HepG2 (cell line): ENCODE data around the gene NF2. TPM values are rescaled to one million over a fixed set of nuclear protein-coding genes. Genes with fewer than 3 reads are reported as not detected.
A peak's percentile ranks its signal among the peaks of the same experiment; 100 is the strongest.

Source experiments
- CEBPB ChIP-seq: IDR thresholded peaks from 2 replicates; pipeline ENCODE4 v1.6.1; 2011; ENCODE audit warnings: low read depth, low read length, improper control_type of control experiment, borderline replicate concordance
- GATA4 ChIP-seq: sonication (generic); IDR thresholded peaks from 2 replicates; pipeline ENCODE4 v1.6.1; 2016; ENCODE audit warnings: antibody characterized with exemption, low read depth, borderline replicate concordance
- KAT7 ChIP-seq: IDR thresholded peaks from 2 replicates; pipeline ENCODE4 v1.6.1; 2018; ENCODE audit warnings: borderline replicate concordance, missing compliant biosample characterization
- NFKB2 ChIP-seq: sonication (generic); formaldehyde crosslinking; IDR thresholded peaks from 2 replicates; pipeline ENCODE4 v1.4.0; 2020; ENCODE audit warnings: missing genetic modification reagents, borderline replicate concordance
- PAF1 ChIP-seq: IDR thresholded peaks from 2 replicates; pipeline ENCODE4 v1.6.1; 2016; ENCODE audit warnings: missing genetic modification reagents, missing compliant biosample characterization
- PHF8 ChIP-seq: sonication (generic); formaldehyde crosslinking; IDR thresholded peaks from 2 replicates; pipeline ENCODE4 v1.5.0; 2020; ENCODE audit warnings: missing genetic modification reagents
- PITX1 ChIP-seq: sonication (generic); formaldehyde crosslinking; IDR thresholded peaks from 2 replicates; pipeline ENCODE4 v1.5.1; 2020; ENCODE audit warnings: mild to moderate bottlenecking, missing genetic modification reagents
- PRMT3 ChIP-seq: sonication (generic); formaldehyde crosslinking; IDR thresholded peaks from 2 replicates; pipeline ENCODE4 v1.8.1; 2022; ENCODE audit warnings: low read depth, mild to moderate bottlenecking, moderate library complexity, missing genetic modification reagents, borderline replicate concordance
- SP1 ChIP-seq, 2 experiments: fragments of 450-650 bp in 1 of 2; sonication (generic) in 1 of 2; formaldehyde crosslinking in 1 of 2; IDR thresholded peaks; 2 replicates each; pipeline versions ENCODE4 v1.4.0 to v1.6.1; 2016 to 2020; ENCODE audit warnings: missing genetic modification reagents in 1 of 2
- ZBTB7B ChIP-seq: sonication (generic); formaldehyde crosslinking; IDR thresholded peaks from 2 replicates; pipeline ENCODE4 v1.4.0; 2020; ENCODE audit warnings: missing genetic modification reagents
- ZIK1 ChIP-seq: sonication (generic); formaldehyde crosslinking; IDR thresholded peaks from 2 replicates; pipeline ENCODE4 v1.5.0; 2020; ENCODE audit warnings: mild to moderate bottlenecking, low read depth, missing genetic modification reagents, borderline replicate concordance
- ZNF570 ChIP-seq: sonication (generic); formaldehyde crosslinking; IDR thresholded peaks from 2 replicates; pipeline ENCODE4 v1.4.0; 2020; ENCODE audit warnings: mild to moderate bottlenecking, missing genetic modification reagents, borderline replicate concordance
- ZNF772 ChIP-seq: sonication (generic); formaldehyde crosslinking; IDR thresholded peaks from 2 replicates; pipeline ENCODE4 v1.5.0; 2020; ENCODE audit warnings: mild to moderate bottlenecking, missing genetic modification reagents
- ZNF816 ChIP-seq: sonication (generic); formaldehyde crosslinking; IDR thresholded peaks from 2 replicates; pipeline ENCODE4 v1.8.0; 2022; ENCODE audit warnings: missing genetic modification reagents, mild to moderate bottlenecking, borderline replicate concordance
- ZNF850 ChIP-seq: sonication (generic); formaldehyde crosslinking; conservative IDR thresholded peaks from 2 replicates; pipeline ENCODE4 v1.9.0; 2021; ENCODE audit warnings: mild to moderate bottlenecking, missing genetic modification reagents
- polyA plus RNA-seq, 8 experiments: library from polyadenylated mRNA; depleted of rRNA in 3 of 8; stranded (reverse) in 7 of 8; unstranded in 1 of 8; fragments of >200 nt; fragmentation: Illumina TruSeq in 4 of 8; extraction: Trizol in 4 of 8; gene quantifications; 2 replicates each; pipeline versions ENCODE4 v1.2.1 to v1.2.3, GENCODE V29; 2011 to 2016; ENCODE audit warnings: low read depth in 4 of 8, missing spikeins in 1 of 8, mixed read lengths in 1 of 8; ENCODE audit not compliant: insufficient read depth in 1 of 8
- total RNA-seq, 5 experiments: library from RNA; depleted of rRNA; stranded (reverse); fragments of >200 nt; fragmentation: Illumina TruSeq; extraction: Trizol; gene quantifications; 2 replicates each; pipeline ENCODE4 v1.2.3, GENCODE V29; 2016; ENCODE audit warnings: low read depth in 1 of 5
- TF ChIP-seq, protein P1 (sequence below): sonication (generic); formaldehyde crosslinking; IDR thresholded peaks from 2 replicates; pipeline ENCODE4; 2020; ENCODE audit warnings: missing genetic modification reagents, mild to moderate bottlenecking, borderline replicate concordance
- TF ChIP-seq, protein P2 (sequence below): sonication (generic); formaldehyde crosslinking; IDR thresholded peaks from 2 replicates; pipeline ENCODE4 v1.4.0; 2020; ENCODE audit warnings: missing genetic modification reagents
- TF ChIP-seq, protein P3 (sequence below): sonication (generic); formaldehyde crosslinking; IDR thresholded peaks from 2 replicates; pipeline ENCODE4 v1.5.1; 2020; ENCODE audit warnings: missing genetic modification reagents, mild to moderate bottlenecking, borderline replicate concordance
- TF ChIP-seq, protein P4 (sequence below): fragments of 450-650 bp; IDR thresholded peaks from 2 replicates; pipeline ENCODE4 v1.6.1; 2017

Gene NF2
- total and polyA plus RNA-seq, 2 of the 13 experiments (the other 11 are each of a cell fraction or from before 2014, with no cell fraction given) = 9.3 to 33.3 TPM

DNA sequence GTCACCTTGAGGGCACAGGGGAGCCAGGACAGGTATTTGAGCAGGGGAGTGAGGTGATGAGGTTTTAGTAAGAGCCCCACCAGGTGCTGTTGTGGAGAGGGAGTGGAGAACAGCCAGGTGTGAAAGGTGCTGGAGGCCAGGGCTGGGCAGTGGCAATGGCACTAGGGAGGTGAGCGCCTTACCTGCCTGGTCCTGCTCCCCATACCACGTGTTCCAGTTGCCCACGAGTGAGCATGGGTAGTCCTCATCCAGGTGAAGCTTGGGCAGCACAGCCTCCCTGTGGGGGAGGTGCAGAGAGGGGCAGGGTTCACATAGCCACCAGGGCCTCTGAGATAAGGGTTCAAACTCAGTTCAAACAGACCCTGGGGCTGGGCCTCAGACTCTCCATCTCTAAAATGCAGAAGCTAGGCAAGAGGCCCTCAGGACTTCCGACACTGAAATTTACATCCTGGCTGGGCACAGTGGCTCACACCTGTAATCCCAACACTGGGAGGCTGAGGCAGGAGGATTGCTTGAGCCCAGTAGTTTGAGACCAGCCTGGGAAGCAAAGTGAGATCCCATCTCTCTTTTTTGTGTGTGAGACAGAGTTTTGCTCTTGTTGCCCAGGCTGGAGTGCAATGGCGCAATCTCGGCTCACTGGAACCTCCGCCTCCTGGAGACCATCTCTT lies 34.3 kb upstream of the NF2 start (continued):
- TF ChIP-seq, protein P1, sequence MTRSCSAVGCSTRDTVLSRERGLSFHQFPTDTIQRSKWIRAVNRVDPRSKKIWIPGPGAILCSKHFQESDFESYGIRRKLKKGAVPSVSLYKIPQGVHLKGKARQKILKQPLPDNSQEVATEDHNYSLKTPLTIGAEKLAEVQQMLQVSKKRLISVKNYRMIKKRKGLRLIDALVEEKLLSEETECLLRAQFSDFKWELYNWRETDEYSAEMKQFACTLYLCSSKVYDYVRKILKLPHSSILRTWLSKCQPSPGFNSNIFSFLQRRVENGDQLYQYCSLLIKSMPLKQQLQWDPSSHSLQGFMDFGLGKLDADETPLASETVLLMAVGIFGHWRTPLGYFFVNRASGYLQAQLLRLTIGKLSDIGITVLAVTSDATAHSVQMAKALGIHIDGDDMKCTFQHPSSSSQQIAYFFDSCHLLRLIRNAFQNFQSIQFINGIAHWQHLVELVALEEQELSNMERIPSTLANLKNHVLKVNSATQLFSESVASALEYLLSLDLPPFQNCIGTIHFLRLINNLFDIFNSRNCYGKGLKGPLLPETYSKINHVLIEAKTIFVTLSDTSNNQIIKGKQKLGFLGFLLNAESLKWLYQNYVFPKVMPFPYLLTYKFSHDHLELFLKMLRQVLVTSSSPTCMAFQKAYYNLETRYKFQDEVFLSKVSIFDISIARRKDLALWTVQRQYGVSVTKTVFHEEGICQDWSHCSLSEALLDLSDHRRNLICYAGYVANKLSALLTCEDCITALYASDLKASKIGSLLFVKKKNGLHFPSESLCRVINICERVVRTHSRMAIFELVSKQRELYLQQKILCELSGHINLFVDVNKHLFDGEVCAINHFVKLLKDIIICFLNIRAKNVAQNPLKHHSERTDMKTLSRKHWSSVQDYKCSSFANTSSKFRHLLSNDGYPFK (CRISPR knock-in tag) = no peak
- TF ChIP-seq, protein P2, sequence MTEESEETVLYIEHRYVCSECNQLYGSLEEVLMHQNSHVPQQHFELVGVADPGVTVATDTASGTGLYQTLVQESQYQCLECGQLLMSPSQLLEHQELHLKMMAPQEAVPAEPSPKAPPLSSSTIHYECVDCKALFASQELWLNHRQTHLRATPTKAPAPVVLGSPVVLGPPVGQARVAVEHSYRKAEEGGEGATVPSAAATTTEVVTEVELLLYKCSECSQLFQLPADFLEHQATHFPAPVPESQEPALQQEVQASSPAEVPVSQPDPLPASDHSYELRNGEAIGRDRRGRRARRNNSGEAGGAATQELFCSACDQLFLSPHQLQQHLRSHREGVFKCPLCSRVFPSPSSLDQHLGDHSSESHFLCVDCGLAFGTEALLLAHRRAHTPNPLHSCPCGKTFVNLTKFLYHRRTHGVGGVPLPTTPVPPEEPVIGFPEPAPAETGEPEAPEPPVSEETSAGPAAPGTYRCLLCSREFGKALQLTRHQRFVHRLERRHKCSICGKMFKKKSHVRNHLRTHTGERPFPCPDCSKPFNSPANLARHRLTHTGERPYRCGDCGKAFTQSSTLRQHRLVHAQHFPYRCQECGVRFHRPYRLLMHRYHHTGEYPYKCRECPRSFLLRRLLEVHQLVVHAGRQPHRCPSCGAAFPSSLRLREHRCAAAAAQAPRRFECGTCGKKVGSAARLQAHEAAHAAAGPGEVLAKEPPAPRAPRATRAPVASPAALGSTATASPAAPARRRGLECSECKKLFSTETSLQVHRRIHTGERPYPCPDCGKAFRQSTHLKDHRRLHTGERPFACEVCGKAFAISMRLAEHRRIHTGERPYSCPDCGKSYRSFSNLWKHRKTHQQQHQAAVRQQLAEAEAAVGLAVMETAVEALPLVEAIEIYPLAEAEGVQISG (CRISPR knock-in tag) = peak; percentile 79
- TF ChIP-seq NFKB2 (peak; percentile 53; the same call in 1 of the 2 replicates), ZNF816 (CRISPR knock-in tag) (no peak), PITX1 (CRISPR knock-in tag) (peak; percentile 69), KAT7 (CRISPR knock-in tag) (peak; percentile 41; the same call in 1 of the 2 replicates), ZBTB7B (CRISPR knock-in tag) (peak; percentile 55; the same call in 1 of the 2 replicates), ZNF850 (CRISPR knock-in tag) (no peak), ZIK1 (CRISPR knock-in tag) (no peak), SP1 (IDR thresholded peaks at IDR 0.05) (no peak), SP1 (CRISPR knock-in tag; IDR thresholded peaks at IDR 0.05) (0 out of 2 replicates have a peak, but pooled peaks have one; percentile 30), PAF1 (no peak), GATA4 (0 out of 2 replicates have a peak, but pooled peaks have one; percentile 15), ZNF772 (CRISPR knock-in tag) (peak; percentile 42; the same call in 1 of the 2 replicates), PHF8 (CRISPR knock-in tag) (peak; percentile 49), CEBPB (peak; percentile 30; the same call in 1 of the 2 replicates), PRMT3 (CRISPR knock-in tag) (no peak), ZNF570 (CRISPR knock-in tag) (no peak)
- TF ChIP-seq, protein P3, sequence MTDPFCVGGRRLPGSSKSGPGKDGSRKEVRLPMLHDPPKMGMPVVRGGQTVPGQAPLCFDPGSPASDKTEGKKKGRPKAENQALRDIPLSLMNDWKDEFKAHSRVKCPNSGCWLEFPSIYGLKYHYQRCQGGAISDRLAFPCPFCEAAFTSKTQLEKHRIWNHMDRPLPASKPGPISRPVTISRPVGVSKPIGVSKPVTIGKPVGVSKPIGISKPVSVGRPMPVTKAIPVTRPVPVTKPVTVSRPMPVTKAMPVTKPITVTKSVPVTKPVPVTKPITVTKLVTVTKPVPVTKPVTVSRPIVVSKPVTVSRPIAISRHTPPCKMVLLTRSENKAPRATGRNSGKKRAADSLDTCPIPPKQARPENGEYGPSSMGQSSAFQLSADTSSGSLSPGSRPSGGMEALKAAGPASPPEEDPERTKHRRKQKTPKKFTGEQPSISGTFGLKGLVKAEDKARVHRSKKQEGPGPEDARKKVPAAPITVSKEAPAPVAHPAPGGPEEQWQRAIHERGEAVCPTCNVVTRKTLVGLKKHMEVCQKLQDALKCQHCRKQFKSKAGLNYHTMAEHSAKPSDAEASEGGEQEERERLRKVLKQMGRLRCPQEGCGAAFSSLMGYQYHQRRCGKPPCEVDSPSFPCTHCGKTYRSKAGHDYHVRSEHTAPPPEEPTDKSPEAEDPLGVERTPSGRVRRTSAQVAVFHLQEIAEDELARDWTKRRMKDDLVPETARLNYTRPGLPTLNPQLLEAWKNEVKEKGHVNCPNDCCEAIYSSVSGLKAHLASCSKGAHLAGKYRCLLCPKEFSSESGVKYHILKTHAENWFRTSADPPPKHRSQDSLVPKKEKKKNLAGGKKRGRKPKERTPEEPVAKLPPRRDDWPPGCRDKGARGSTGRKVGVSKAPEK (CRISPR knock-in tag) = peak; percentile 35; the same call in 1 of the 2 replicates
- TF ChIP-seq, protein P4, sequence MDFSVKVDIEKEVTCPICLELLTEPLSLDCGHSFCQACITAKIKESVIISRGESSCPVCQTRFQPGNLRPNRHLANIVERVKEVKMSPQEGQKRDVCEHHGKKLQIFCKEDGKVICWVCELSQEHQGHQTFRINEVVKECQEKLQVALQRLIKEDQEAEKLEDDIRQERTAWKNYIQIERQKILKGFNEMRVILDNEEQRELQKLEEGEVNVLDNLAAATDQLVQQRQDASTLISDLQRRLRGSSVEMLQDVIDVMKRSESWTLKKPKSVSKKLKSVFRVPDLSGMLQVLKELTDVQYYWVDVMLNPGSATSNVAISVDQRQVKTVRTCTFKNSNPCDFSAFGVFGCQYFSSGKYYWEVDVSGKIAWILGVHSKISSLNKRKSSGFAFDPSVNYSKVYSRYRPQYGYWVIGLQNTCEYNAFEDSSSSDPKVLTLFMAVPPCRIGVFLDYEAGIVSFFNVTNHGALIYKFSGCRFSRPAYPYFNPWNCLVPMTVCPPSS = no peak
